ENCODE data around the gene IDUA.

The IDUA gene

DNA sequence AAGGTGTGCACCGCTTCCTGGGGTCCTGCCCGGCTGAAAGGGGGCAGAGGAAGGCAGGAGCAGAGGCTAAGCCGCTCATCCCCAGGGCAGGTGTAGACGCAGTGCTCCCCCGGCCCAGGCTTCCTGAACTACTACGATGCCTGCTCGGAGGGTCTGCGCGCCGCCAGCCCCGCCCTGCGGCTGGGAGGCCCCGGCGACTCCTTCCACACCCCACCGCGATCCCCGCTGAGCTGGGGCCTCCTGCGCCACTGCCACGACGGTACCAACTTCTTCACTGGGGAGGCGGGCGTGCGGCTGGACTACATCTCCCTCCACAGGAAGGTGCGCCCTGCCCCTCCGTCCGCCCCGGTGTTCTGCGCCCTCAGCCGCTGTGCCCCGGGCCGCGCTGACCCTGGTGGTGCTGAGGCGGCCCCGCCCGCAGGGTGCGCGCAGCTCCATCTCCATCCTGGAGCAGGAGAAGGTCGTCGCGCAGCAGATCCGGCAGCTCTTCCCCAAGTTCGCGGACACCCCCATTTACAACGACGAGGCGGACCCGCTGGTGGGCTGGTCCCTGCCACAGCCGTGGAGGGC, 14.8 kb downstream of the IDUA start:
- no peak for DNase-seq

- DNase-seq, result no peak
Measured at GRCh38 chr4:1002131-1002630, 15.3 kb downstream of the IDUA start.

DNA sequence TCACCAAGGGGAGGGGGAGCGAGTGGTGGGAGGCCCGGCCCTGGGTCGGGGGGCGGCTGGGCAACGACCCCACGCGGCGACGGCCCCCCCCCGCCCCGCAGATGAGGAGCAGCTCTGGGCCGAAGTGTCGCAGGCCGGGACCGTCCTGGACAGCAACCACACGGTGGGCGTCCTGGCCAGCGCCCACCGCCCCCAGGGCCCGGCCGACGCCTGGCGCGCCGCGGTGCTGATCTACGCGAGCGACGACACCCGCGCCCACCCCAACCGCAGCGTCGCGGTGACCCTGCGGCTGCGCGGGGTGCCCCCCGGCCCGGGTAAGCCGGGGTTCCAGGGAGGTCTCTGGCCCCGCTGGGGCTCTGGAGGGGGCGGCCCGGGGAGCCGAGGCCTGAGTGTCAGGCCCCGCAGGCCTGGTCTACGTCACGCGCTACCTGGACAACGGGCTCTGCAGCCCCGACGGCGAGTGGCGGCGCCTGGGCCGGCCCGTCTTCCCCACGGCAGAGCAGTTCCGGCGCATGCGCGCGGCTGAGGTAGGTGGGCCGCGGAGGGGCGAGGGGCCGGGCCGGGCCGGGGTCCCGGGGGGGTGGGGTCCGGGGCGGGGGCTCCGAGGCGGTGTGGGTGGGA, 15.9 kb downstream of the IDUA start:
- no peak for DNase-seq

DNA sequence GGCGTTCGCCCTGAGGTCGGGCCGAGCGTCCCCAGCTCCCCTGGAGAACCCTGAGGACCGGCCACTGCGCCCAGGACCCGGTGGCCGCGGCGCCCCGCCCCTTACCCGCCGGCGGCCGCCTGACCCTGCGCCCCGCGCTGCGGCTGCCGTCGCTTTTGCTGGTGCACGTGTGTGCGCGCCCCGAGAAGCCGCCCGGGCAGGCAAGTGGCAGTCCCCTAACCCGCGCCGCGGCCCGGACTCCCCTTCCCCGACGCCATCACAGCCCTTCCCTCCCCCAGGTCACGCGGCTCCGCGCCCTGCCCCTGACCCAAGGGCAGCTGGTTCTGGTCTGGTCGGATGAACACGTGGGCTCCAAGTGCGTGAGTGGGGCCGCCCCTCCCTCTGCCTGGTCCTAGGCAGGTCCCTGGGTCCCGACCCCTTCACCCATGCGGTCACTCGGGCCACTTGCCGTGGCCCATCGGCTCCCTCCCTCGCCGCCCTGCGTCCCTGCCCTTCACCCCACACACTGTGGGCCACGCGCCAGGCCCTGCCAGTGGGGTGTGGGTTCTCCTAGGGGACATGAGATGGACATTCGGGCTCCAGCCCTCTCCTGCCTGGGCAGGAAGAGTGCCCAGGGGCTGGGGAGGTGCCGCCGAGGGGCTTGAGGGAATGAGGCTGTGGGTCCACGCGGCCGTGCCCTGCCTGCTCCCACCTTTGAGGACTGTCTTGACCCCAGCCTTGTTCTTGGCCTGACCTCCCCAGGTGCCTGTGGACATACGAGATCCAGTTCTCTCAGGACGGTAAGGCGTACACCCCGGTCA, 16.6 kb downstream of the IDUA start:
- DNase-seq, result no peak

DNA sequence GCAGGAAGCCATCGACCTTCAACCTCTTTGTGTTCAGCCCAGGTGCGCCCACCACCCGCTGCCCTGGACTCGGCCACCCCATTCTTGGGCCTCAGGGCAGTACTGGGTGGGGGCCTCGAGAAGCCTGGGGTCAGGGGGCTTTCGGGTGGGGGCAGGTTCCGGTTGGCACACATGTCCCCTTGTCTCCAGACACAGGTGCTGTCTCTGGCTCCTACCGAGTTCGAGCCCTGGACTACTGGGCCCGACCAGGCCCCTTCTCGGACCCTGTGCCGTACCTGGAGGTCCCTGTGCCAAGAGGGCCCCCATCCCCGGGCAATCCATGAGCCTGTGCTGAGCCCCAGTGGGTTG, 17.2 kb downstream of the IDUA start:
- no peak for DNase-seq

GRCh38 chr4:1004557-1005485, 18.0 kb downstream of the IDUA start:
- DNase-seq, result no peak

DNA sequence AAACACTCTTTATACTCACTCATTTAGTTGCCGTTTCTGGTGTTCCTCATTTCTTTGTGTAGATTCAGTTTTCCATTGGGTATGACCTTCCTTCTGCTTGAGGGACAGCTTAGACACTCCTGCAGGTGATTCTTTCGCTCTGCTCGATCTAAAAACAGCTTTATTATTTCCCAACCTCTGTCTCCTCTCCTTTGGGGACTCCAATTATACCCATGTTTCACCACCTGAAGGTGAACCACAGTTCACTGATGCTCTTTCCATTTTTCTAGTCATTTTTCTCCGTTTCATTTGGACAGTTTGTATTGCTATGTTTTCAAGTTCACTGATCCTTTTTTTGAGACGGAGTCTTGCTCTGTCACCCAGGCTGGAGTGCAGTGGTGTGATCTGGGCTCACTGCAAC, 20.0 kb downstream of the IDUA start:
- DNase-seq, result no peak

- DNase-seq, result peak in 3 of 5 experiments; percentile 22 to 43 (median 31)
Measured at GRCh38 chr4:1008840-1009541, 22.1 kb downstream of the IDUA start.

GRCh38 chr4:1009542-1010394, 22.9 kb downstream of the IDUA start:
- DNase-seq, result peak; percentile 58 to 71 (median 66)

DNA sequence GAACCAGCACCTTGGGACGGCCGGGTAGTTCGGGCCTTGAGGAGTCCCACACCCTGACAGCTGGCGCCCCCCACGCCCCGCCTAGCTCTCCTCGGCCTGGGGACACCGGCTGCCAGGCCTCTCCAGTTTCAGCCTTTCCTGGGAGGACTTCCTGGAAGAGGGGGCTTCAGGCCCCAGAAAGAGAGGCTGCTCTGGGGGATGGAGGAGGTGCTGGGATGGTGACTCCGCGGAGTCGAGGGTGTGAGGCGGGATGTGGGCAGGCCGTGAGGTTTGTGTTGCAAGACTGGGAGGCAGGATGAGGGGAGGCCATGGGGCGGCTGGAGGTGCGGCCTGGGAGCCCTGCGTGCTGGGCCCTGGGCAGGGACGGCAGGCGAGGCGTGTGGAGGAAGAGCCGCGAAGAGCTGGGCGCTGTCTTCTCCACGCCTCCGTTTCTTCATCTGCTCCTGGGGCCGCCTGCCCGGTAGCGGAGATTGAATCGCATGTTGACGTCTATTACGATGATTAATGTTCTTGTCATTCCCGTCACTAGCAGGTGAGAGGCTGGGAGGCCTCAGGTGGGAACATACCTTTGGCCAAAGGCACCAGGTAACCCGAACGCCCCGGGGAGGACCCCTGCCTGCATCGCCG, 23.7 kb downstream of the IDUA start:
- DNase-seq, result peak; percentile 28 to 90 (median 54)

DNA sequence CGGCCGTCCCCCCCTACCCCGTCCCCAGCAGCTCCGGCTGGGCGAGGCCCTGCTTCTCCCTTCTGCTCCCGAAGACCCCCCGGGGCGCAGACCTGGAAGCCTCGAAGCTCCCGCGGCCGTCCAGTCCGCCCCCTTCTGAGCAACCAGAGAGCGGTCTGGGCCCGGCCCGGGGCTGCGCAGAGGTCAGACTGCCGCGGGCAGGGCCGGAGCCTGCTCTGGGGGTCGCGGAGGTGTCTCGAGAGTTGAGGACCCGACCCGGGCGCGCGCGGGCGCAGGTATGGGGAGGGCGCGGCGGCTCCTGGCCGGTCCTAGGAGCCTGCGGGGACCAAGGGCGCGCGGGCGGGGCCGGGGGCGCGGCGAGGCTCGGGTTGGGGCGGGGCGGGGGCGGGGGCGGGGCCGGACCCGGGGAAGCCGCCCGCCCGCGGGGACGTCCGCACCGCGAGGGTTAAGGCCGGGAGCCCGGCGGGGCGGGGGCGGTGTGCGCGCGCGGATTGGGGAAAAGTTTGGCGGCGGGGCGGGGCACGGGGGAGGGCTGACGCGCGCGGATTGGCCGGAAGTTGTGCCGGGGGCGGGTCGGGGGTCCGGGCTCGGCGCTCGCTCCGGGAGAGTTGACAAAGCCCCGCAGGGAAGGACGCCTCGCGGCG, 24.3 kb downstream of the IDUA start, which contains the start of gene FGFRL1:
FGFRL1 (plus strand) TSS at position 605 of the 644 bp plus-strand sequence. CDS start 860 bp downstream, outside the sequence.
- DNase-seq, result peak; percentile 74 to 93 (median 90)

- no peak for DNase-seq
Measured at GRCh38 chr4:1011666-1012033, 24.8 kb downstream of the IDUA start.

GRCh38 chr4:1012034-1012739, 25.3 kb downstream of the IDUA start:
- DNase-seq, result peak in 3 of 5 experiments; percentile 23 to 30 (median 28)

GRCh38 chr4:1013225-1014073, 26.6 kb downstream of the IDUA start:
- DNase-seq, result no peak

DNA sequence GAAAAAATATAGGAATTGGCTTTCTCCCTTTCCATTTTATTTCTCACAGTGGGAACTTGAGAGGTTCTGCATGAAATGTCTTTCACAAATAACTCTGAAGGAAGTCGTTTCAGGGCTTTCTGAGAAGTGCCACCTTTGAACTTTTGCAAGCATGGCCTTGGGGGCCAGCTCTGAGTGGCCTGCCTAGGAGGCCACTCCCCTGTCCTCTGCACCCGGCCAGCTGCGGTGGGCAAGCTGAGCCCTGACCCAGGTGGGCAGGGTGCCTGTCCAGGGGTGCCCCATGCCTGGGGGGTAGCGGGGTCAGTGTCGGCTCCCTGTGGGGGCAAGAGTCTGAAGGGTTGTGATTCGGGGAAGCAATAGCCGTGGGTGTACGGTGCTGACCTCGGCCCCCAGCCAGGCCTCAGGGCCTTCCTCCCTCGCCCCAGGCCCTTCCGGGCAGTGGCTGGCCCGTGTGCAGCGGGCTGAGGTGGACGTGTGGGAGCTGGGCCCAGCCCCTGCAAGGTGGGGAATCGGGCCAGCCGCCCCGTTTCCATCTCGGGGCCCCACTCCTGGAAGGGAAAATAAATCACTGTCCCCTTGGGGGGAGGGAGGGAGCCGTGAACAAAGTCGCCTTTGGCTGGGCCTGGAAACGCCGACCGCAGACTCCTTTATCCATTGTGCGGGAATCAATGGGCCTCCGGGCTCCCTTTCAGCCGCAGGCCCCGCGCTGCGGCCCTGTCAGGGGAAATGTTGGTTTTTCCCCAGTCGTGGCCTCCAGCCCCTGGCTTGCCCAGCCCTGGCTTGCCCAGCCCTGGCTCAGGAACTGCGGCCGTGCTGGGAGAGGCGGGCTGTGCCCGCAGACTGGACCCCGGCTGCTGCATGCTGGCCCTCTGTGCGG, 27.7 kb downstream of the IDUA start:
- no peak for DNase-seq

DNA sequence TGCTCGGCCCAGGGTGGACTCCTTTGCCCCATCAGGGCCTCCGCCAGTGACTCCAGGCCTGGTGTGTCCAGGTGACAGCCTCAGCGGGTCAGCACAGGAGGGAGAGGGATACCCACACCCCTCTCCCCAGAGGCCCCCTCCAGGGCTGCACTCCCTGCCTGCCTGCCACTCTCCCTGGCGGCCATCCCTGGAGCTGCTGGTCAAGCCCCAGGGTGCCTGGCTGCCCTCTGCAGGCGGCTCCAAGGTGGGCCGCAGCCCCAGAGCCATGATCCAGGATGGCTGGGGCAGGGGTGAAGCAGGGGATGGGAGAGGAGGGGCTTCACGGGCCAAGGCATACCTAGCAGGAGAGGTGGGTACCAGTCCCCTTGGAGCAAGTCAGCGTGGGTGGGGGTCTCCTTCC, 28.3 kb downstream of the IDUA start:
- DNase-seq, result no peak

DNA sequence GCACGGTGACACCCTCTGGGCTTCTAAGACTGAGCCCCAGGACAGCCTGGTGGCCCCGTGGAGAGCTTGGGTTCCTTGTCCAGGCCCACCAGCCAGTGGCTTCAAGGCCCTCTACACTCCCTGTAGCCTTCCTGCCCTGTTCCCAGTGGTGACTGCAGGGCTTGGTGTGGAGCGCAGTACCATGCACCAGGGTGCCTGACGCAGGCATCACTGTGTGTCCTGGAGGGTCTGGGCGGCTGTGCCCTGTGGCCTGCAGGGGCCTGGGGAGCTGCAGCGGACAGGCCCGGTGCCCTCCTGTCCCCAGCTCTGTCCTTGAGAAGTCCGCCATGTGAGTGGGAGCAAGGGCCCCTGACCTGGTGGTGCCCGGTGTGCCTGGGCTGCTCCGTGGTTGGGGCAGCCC, 28.9 kb downstream of the IDUA start:
- DNase-seq, result no peak
